GM12872 (cell line): ENCODE data around the gene MACROD2.

ENCODE experiments used
- TF ChIP-seq, protein P1 (sequence below): IDR thresholded peaks from 3 replicates; pipeline ENCODE4 v1.5.1; 2011; ENCODE audit warnings: low read depth, mild to moderate bottlenecking, low read length, moderate library complexity; ENCODE audit not compliant: insufficient read depth

The MACROD2 gene

DNA sequence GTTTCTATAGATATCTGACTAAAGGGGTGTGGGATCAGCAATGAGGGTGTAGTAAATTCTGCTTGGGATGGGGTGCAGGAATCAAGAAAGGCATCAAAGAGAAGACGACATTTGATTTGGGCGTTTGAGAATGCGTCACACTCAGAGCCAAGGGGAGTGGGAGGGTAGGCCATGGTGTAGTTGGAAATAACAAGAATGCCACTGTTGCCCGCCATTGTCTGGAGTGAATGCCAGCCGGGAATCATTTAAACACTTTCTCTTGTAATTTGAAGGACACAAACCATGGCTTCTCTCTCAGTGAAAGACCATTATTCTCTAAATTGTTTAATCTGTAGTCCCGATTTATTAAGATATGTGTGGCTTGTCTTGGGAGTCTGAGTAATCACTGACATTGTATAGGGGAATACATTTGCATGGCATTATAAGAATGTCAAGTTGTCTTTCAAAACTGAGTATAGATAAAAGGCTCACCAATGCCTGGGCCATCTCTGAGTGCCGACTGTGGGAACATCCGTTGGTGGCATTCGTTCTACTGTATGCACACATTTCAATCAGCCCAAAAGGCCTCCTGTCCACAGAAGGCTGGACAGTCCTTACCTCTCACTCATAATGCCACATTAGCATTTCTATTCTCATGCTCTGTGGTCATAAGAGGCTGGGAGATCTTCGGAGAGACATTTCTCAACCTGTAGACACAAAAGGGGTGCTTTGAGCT, 1800.1 kb downstream of the MACROD2 start:
- TF ChIP-seq, protein P1, sequence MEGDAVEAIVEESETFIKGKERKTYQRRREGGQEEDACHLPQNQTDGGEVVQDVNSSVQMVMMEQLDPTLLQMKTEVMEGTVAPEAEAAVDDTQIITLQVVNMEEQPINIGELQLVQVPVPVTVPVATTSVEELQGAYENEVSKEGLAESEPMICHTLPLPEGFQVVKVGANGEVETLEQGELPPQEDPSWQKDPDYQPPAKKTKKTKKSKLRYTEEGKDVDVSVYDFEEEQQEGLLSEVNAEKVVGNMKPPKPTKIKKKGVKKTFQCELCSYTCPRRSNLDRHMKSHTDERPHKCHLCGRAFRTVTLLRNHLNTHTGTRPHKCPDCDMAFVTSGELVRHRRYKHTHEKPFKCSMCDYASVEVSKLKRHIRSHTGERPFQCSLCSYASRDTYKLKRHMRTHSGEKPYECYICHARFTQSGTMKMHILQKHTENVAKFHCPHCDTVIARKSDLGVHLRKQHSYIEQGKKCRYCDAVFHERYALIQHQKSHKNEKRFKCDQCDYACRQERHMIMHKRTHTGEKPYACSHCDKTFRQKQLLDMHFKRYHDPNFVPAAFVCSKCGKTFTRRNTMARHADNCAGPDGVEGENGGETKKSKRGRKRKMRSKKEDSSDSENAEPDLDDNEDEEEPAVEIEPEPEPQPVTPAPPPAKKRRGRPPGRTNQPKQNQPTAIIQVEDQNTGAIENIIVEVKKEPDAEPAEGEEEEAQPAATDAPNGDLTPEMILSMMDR = no peak

DNA sequence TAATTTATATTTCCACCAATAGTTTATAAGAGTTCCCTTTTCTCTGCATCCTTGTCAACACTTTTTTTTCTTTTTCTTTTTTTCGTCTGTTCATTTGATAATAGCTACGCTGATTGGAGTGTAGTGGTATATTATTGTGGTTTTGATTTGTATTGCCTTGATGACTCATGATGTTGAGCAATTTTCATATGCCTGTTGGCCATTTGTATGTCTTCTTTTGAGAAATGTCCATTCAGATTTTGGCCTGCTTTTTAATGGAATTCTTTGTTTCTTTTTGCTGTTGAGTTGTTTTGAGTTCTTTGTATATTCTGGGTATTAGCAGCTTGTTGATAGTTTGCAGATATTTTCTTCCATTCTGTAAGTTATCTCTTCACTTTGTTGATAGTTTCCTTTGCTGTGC, 1804.6 kb downstream of the MACROD2 start:
- TF ChIP-seq, protein P1 = no peak

DNA sequence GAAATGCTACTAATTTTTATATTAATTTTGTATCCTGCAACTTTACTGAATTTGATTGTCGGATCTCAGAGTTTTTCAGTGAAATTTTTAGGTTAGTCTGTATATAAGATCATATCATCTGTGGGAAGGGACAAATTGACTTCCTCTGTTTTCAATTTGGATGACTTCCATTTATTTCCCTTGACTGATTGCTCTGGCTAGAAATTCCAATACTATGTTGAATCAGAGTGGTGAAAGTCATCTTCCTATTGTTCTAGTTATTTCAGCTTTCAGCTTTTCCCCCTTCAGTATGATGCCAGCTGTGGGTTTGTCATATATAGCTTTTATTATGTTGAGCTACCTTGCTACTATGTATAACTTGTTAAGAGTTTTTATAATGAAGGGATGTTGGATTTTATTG, 1806.7 kb downstream of the MACROD2 start:
- TF ChIP-seq, protein P1 = no peak

- TF ChIP-seq, protein P1 = no peak
These were observed 1809.8 kb downstream of the MACROD2 start for GRCh38 chr20:15805154-15805553.

DNA sequence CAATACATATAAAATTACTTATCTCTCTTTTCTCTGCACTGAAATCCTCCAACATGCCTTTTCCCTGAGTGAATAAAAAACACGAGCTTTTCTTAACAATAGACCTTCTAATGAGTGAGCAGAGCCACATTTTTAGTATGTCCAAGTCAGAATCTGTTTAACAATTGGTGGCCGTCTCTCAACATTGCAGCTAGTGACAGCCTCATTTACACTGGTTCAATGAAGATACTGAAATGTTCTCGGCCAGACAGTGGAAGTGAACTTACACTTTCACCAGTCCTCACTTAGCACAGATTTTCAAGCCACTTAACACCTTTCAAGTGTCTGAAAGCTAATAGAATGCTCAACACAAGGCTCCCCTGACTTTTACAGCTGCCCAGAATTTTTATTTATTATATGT, 1810.8 kb downstream of the MACROD2 start:
- TF ChIP-seq, protein P1 = no peak

DNA sequence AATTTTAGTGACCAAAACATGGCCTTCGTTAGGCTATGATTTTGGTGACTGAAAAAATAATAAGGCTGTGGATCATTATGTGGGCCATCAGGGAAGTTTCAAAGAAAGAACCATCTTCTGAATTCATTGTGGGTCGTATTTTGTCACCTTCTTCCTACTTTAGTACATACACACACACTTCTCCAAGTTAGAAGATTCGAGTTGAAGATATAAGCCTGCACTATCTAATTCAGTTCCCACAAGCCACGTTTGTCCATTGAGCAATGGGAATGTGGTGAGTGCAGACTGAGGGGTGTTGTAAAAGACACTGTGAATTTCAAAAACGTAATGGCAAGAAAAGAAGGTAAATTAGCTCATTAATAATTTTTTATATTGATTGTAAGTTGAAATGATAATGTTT, 1812.0 kb downstream of the MACROD2 start:
- TF ChIP-seq, protein P1 = no peak

DNA sequence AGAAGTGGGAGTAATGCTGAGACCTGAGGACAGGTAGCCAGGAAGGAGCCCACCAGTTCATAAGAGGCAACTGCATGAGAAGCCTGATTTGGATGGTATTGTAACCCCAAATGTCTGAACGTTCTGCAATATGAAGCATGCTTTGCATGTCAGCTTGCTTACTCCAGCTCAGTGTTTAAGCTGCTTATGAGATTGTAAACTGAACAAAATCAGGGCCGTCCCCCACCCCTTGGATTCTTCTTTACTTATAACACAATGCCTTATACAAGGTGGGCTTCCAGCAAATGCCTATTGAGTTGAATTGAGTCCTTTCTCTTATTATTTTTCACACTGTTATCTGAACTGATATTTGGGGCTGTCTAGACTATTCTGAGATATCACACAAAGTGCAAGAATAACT, 1816.6 kb downstream of the MACROD2 start:
- TF ChIP-seq, protein P1 = no peak
